Measurements from ENCODE around the gene APOA4.

APOA4 gene

GRCh38 chr11:116831790-116832349, 8.8 kb upstream of the APOA4 start:
- no peaks in the 10 kb centered on the region for H3K9me2 ChIP-seq (replicated peaks; ENCODE audit: insufficient read depth, low read length)
- H3K27ac ChIP-seq (ENCODE audit: low read depth, low read length) = no peak overlapping the region
- TF ChIP-seq CTCF (IDR thresholded peaks at IDR 0.05; ENCODE audit: insufficient read depth, low read length, poor library complexity, severe bottlenecking) = no peak
- no peak for TF ChIP-seq EZH2phosphoT487 (conservative IDR thresholded peaks at IDR 0.05; ENCODE audit: low read length)
- no peak overlapping the region for H2AFZ ChIP-seq (ENCODE audit: low read depth, low read length, severe bottlenecking)
- no peaks in the 10 kb centered on the region for H3K79me2 ChIP-seq (ENCODE audit: insufficient read depth, low read length)
- no peak overlapping the region for H3K4me3 ChIP-seq (ENCODE audit: insufficient read depth, low read length, poor library complexity, severe bottlenecking)
- no peaks in the 10 kb centered on the region for H3K9me3 ChIP-seq (ENCODE audit: insufficient read depth, low read length)
- no peaks in the 10 kb centered on the region for H3K36me3 ChIP-seq (ENCODE audit: low read length)
- H3F3A ChIP-seq (ENCODE audit: insufficient read depth) = no peaks in the 10 kb centered on the region
- no peak overlapping the region for H3K9ac ChIP-seq (ENCODE audit: low read length)
- no peaks in the 10 kb centered on the region for H4K20me1 ChIP-seq (ENCODE audit: low read depth, low read length)
- H3K27me3 ChIP-seq (ENCODE audit: low read length) = no peaks in the 10 kb centered on the region
- no peak overlapping the region for H3K4me2 ChIP-seq (ENCODE audit: low read depth, low read length, poor library complexity, severe bottlenecking)

GRCh38 chr11:116830184-116830912, 7.2 kb upstream of the APOA4 start:
- Histone ChIP-seq H3K79me2 (ENCODE audit: insufficient read depth, low read length) (no peaks in the 10 kb centered on the region), H3K9me3 (ENCODE audit: insufficient read depth, low read length) (no peaks in the 10 kb centered on the region), H3K9ac (ENCODE audit: low read length) (no peak overlapping the region), H3K4me2 (ENCODE audit: low read depth, low read length, poor library complexity, severe bottlenecking) (no peak overlapping the region), H3K36me3 (ENCODE audit: low read length) (no peaks in the 10 kb centered on the region), H3K27ac (ENCODE audit: low read depth, low read length) (no peak overlapping the region), H4K20me1 (ENCODE audit: low read depth, low read length) (no peaks in the 10 kb centered on the region), H3K4me3 (ENCODE audit: insufficient read depth, low read length, poor library complexity, severe bottlenecking) (no peak overlapping the region), H3K27me3 (ENCODE audit: low read length) (no peaks in the 10 kb centered on the region), H3K9me2 (replicated peaks; ENCODE audit: insufficient read depth, low read length) (no peaks in the 10 kb centered on the region), H2AFZ (ENCODE audit: low read depth, low read length, severe bottlenecking) (no peak overlapping the region), H3F3A (ENCODE audit: insufficient read depth) (no peaks in the 10 kb centered on the region)
- TF ChIP-seq EZH2phosphoT487 (conservative IDR thresholded peaks at IDR 0.05; ENCODE audit: low read length) = no peak
- TF ChIP-seq CTCF (IDR thresholded peaks at IDR 0.05; ENCODE audit: insufficient read depth, low read length, poor library complexity, severe bottlenecking) = no peak

- TF ChIP-seq CTCF (IDR thresholded peaks at IDR 0.05; ENCODE audit: insufficient read depth, low read length, poor library complexity, severe bottlenecking) = no peak
- TF ChIP-seq EZH2phosphoT487 (conservative IDR thresholded peaks at IDR 0.05; ENCODE audit: low read length) = no peak
- Histone ChIP-seq H2AFZ (ENCODE audit: low read depth, low read length, severe bottlenecking) (no peak within 1 kb of the TSS), H3K9ac (ENCODE audit: low read length) (no peak within 1 kb of the TSS), H3K9me3 (ENCODE audit: insufficient read depth, low read length) (no peaks in the 10 kb centered on the region), H3F3A (ENCODE audit: insufficient read depth) (no peaks in the 10 kb centered on the region), H3K36me3 (ENCODE audit: low read length) (no peaks in the 10 kb centered on the region), H3K27ac (ENCODE audit: low read depth, low read length) (no peak within 1 kb of the TSS), H3K4me2 (ENCODE audit: low read depth, low read length, poor library complexity, severe bottlenecking) (no peak within 1 kb of the TSS), H3K9me2 (replicated peaks; ENCODE audit: insufficient read depth, low read length) (no peaks in the 10 kb centered on the region), H4K20me1 (ENCODE audit: low read depth, low read length) (no peaks in the 10 kb centered on the region), H3K27me3 (ENCODE audit: low read length) (no peaks in the 10 kb centered on the region), H3K4me3 (ENCODE audit: insufficient read depth, low read length, poor library complexity, severe bottlenecking) (no peak within 1 kb of the TSS), H3K79me2 (ENCODE audit: insufficient read depth, low read length) (no peaks in the 10 kb centered on the region)
Measured at GRCh38 chr11:116829525-116830183, 6.5 kb upstream of the APOA4 start, which contains the start of gene APOC3. Gene APOC3, plus strand, starts transcription at chr11:116829907. Its CDS starts 676 bp downstream, at chr11:116830583.
